AG10803 (cell line): ENCODE data around the gene ST6GALNAC6.

ENCODE experiments used
- DNase-seq: peaks from one replicate; pipeline ENCODE4 v3.0.0; 2010; ENCODE audit warnings: low read depth
- H3K4me3 ChIP-seq: 2 replicates; pipeline ENCODE4 v1.5.1; 2011; ENCODE audit warnings: mild to moderate bottlenecking, low read length, control low read depth
- TF ChIP-seq, protein P1 (sequence below): conservative IDR thresholded peaks from 2 replicates; pipeline ENCODE4 v1.5.1; 2011; ENCODE audit warnings: mild to moderate bottlenecking, low read length, control low read depth, inconsistent platforms

The ST6GALNAC6 gene

DNA sequence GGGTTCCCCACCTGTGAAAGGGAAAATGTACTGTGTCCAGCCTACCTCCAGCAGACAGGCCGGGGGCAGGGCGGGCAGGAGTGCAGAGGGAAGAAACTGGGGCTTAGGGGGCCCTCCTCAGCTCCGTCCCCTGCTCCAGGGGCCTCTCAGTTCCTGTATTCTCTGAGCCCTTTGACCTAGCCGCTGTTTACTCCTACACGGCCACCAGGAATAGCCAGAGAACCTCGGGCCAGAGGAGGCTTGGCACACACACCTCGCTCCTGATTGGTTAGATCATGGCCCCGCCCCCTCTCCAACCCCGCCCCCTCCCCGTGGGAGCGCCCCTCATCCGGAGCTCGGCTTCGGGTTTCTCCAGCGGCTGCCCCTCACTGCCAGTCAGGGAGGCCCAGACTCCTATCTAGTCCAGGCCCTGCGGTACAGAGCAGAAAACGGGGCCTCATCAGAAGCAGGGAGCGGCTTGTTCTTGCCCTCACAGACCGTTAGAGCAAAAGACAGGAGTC is 2.2 kb downstream of the ST6GALNAC6 start:
- H3K4me3 ChIP-seq, result peak overlapping the region; percentile 92
- TF ChIP-seq, protein P1, sequence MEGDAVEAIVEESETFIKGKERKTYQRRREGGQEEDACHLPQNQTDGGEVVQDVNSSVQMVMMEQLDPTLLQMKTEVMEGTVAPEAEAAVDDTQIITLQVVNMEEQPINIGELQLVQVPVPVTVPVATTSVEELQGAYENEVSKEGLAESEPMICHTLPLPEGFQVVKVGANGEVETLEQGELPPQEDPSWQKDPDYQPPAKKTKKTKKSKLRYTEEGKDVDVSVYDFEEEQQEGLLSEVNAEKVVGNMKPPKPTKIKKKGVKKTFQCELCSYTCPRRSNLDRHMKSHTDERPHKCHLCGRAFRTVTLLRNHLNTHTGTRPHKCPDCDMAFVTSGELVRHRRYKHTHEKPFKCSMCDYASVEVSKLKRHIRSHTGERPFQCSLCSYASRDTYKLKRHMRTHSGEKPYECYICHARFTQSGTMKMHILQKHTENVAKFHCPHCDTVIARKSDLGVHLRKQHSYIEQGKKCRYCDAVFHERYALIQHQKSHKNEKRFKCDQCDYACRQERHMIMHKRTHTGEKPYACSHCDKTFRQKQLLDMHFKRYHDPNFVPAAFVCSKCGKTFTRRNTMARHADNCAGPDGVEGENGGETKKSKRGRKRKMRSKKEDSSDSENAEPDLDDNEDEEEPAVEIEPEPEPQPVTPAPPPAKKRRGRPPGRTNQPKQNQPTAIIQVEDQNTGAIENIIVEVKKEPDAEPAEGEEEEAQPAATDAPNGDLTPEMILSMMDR, result no peak
- peak; percentile 72 for DNase-seq

DNA sequence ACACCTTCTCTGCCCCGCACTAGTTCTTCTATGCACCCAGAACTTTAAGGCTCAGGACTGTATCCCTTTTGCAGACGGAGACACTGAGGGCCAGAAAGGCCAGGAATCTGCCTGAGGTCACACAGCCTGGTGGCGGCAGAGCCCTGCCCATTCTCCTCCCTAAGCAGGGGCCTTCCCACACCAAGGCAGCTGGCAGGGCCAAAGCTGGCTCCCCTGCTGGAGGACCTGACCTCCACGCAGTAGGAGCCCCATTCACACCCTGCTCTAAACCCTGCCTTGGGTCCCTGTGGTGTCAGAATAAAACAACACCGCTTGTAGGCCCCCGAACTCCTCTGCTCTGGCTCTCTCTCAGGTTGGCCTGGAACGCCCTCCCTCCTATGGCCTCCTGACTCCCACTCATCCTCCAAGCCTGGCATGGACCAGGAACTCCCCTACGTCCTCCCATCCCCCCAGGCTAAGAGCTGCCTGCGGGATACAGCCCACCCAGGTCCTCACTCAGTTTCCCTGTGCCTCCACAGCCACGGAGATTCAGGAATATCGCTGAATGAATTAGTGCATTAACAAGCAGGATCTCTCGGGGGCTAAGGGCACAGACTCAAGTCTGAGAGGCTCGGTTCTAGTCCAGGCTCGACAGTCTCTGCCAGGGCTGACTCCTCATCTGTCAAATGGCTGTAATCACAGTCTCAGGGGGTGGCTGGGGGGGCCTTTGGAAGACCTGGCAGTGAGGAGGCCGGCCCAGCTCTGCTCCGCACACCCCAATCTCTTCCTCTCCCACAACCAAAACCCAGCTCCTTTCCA is 2.8 kb downstream of the ST6GALNAC6 start:
- TF ChIP-seq, protein P1, result no peak
- H3K4me3 ChIP-seq, result peak overlapping the region; percentile 31; the same call in 1 of the 2 replicates
- no peak for DNase-seq

DNA sequence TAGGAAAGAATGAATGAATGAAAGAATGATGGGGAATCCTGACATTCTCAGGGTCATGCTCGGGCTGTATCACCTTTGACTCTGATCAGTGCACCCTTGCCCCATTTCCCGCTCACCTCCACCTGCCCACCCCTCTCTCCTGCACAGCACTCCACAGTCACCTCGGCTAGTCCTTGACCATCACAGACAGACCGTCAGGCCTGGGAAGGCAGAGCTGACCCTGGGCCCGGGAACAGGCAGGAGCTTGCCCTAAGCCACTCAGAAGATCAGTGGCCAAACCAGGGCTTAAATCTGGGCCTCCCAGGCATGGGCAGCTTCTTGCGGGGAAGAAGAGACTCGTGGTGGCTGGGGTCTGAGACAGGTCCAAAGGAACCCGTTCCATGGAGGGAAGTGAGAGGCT is 3.6 kb downstream of the ST6GALNAC6 start:
- DNase-seq, result no peak
- TF ChIP-seq, protein P1, result no peak
- no peak overlapping the region for H3K4me3 ChIP-seq

DNA sequence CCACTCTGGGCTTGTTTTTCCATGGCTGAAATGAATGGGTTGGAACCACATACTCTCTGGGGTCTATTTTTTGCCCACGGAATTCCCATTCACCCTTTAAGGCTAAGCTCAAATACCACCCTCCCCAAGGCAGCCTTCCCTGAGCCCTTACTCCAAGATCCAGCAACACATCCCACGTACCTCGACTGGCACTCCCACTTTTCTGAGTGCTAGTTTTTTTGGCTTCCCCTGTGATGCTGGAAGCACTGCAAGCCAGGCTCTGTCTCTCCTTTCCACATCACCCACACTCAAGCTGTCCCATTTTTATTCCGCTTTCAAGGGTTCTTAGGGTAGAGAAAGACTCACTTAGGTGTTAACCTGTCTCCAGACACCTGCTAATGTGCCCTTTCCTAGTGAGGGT is 6.0 kb downstream of the ST6GALNAC6 start:
- no peak overlapping the region for H3K4me3 ChIP-seq
- no peak for DNase-seq
- TF ChIP-seq, protein P1, result no peak

DNA sequence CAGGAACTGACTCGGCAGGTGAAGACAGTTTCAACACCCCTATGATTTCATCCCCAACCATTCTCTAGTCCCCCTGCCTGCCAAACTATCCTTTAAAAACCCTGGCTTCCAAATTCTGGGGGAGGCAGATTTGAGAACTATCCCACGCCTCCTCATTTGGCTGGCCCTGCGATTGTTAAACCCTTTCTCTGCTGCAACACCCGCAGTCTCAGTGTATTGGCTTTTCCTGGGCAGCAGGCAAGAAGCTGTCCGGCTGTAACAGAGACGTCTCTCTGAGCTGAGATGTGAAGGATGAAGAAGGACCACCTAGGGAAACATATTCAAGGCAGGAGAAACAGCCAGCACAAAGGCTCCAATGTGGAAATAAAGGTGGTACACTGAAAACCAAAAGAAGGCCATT is 6.6 kb downstream of the ST6GALNAC6 start:
- DNase-seq, result no peak
- TF ChIP-seq, protein P1, result no peak
- H3K4me3 ChIP-seq, result no peak overlapping the region

DNA sequence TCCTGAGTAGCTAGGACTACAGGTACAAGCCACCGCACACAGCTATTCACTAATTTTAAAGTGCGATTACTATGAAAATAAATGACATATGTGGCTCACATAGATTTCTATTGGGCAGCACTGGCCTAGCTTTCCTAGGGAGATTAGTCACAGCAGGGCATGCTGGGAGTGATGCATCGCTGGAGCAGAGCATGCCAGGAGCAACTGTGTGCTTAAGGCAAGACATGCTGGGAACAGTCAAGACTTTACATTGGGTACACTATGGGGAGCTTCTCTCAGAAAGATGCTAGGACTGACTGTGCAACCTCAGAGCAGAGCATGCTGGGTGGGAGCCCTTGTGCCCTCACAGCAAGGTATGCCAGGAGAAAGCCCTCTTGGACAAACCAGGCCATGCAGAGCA is 9.3 kb downstream of the ST6GALNAC6 start:
- TF ChIP-seq, protein P1, result no peak
- no peak overlapping the region for H3K4me3 ChIP-seq
- no peak for DNase-seq

DNA sequence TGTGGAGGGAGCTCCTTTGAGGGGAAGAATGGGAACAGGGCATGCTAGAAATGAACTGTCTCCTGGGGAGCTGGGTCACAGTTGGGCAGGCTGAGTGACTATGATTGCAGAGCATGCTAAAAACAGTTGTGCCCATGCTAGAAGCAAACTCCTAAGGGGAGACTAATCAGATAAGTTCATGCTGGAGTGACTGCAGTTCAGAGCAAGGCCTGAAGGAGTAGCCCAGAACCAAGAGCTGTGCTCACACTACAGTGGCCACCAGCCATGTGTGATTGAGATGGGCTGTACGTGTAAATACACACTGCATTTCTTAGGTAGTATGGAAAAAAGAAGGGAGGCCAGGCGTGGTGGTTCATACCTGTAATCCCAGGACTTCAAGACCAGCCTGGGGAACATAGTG is 11.6 kb downstream of the ST6GALNAC6 start:
- no peak for DNase-seq
- no peak overlapping the region for H3K4me3 ChIP-seq
- TF ChIP-seq, protein P1, result no peak; the same call in 1 of the 2 replicates
